Hepatocyte (in vitro differentiated cells): ENCODE data around the gene ITGB2.

Experiments used
- EZH2 ChIP-seq: fragments of 200-600 bp; sonication (generic); IDR thresholded peaks from 2 replicates; pipeline ENCODE4 v1.6.1; 2016; ENCODE audit warnings: antibody characterized with exemption, mild to moderate bottlenecking, borderline replicate concordance
- EZH2phosphoT487 ChIP-seq: fragments of 200-600 bp; sonication (generic); IDR thresholded peaks from one replicate; pipeline ENCODE4 v1.6.1; 2018; ENCODE audit warnings: antibody characterized with exemption, mild to moderate bottlenecking, low read depth, moderate library complexity; ENCODE audit not compliant: unreplicated experiment, severe bottlenecking
- TF ChIP-seq, protein P1 (sequence below): fragments of 200-600 bp; sonication (generic); IDR thresholded peaks from 2 replicates; pipeline ENCODE4 v1.5.1; 2016; ENCODE audit warnings: antibody characterized with exemption, mild to moderate bottlenecking; ENCODE audit not compliant: poor library complexity

DNA sequence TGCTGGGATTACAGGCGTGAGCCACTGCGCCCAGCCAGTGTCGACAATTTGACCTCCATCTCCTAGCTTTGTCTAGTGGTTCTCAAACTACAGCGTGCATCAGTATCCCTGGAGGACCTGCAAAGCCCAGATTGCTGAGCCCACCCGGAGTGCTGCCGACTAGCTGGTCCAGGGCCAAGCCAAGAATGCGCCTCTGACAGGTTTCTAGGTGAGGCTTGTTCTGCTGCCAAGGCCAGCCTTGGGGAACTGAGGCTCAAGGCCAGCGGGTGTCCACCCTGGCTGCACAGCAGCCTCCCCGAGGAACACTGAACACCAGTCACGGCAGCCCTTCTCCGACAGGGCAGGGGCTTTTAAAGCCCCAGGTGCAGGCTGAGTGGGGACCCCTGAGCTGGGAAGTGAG, 37.4 kb downstream of the ITGB2 start:
- TF ChIP-seq, protein P1, sequence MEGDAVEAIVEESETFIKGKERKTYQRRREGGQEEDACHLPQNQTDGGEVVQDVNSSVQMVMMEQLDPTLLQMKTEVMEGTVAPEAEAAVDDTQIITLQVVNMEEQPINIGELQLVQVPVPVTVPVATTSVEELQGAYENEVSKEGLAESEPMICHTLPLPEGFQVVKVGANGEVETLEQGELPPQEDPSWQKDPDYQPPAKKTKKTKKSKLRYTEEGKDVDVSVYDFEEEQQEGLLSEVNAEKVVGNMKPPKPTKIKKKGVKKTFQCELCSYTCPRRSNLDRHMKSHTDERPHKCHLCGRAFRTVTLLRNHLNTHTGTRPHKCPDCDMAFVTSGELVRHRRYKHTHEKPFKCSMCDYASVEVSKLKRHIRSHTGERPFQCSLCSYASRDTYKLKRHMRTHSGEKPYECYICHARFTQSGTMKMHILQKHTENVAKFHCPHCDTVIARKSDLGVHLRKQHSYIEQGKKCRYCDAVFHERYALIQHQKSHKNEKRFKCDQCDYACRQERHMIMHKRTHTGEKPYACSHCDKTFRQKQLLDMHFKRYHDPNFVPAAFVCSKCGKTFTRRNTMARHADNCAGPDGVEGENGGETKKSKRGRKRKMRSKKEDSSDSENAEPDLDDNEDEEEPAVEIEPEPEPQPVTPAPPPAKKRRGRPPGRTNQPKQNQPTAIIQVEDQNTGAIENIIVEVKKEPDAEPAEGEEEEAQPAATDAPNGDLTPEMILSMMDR, result no peak
- no peak for TF ChIP-seq EZH2
- TF ChIP-seq EZH2phosphoT487, result no peak
